CD1c-positive myeloid dendritic cell (primary cell): ENCODE data around the gene CHCHD6.

ENCODE experiments used
- DNase-seq: peaks from one replicate; pipeline ENCODE4 v3.0.0-alpha.2; 2016; ENCODE audit errors: extremely low spot score

Gene CHCHD6

DNA sequence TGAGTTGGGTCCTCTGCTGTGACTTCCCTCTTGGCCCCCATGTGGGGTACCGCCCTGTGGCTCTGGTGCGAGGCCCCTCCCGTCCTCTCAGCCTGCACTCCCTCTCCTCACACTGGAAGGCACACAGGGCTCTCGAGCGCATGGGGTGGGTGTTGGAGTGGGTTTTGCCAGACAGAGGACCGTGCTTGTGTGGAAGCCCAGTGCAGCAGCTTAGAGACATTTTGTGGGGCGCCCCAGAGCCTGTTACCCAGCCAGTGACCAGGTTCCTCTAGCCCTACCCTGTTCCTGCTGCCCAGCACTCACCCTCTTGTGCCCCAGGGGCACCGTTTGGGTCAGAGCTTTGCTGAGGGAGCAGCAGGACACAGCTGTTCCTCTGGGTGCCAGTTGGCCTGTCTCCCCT lies 288.7 kb downstream of the CHCHD6 start:
- DNase-seq, result no peak

DNA sequence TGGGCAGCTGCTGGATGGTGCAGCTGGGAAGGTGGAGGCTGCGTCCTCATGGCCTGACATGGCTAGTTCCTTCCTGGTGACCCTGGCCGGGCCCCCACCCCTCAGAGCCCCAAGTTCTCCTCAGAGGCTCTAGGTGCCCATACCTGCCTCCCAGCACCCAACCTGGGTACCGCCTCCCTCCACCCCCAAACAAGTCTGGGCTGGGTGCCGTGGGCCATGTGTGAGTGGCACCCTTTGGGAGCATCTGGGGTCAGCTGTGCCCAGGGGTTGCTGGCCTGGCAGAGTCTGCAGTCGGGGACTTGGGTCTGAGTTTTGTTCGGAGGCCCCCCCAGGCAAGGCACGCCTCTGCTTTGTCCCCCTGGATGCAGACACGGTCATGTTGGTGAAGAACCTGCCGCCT lies 289.4 kb downstream of the CHCHD6 start:
- DNase-seq, result no peak

DNA sequence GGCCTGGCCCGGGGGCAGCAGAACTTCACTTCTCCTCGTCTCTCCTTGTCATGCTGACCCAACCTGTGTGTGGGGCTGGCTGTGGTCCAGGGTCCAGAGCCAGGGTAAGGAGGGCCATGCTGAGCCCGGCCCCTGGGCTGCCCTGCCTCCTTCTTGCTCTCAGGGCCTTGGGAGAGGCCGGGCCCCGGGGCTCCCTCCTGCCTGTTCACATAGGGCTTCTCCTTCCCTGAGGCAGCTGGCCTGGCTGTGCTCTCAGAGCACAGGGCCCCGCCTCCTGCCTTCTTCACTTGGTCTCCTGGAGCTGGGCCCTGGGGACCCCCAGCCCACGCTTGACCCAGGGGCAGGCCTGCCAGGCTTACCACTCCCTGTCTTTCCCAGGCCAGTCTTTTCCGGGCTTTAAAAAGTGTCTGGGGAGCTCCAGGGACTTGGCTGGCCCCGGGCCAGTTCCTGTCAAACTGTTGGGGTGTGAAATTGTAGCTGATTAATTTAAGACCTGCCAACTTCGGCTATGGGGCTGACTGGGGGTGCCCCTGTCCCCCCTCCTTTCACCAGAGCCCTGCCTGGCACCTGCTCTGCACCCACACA lies 290.7 kb downstream of the CHCHD6 start:
- DNase-seq, result no peak

DNA sequence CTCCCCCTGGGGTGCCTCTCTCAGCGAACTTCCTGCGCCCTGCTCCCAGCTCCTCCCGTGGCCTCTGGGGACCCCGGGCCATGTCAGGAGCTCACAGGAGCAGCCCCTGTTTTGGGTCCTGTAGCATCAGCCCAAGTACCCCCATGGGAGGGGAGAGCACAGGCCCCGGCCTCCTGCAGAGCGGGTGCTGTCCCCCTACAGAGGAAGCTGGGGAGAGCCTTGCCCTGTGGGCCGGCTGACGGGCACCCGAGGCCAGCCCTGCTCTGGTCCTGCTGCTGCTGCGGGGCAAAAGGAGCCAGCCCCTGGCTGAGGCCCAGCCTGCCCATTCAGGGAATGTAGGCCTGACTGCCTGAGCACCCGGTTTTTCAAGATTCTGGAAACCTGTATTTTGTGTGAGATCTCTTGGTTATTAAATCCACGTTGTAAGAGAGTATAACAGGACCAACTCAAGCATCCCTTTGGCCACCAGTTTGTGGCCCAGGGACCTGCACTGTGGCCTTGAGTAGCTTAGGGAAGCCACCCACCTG lies 291.3 kb downstream of the CHCHD6 start:
- no peak for DNase-seq

DNA sequence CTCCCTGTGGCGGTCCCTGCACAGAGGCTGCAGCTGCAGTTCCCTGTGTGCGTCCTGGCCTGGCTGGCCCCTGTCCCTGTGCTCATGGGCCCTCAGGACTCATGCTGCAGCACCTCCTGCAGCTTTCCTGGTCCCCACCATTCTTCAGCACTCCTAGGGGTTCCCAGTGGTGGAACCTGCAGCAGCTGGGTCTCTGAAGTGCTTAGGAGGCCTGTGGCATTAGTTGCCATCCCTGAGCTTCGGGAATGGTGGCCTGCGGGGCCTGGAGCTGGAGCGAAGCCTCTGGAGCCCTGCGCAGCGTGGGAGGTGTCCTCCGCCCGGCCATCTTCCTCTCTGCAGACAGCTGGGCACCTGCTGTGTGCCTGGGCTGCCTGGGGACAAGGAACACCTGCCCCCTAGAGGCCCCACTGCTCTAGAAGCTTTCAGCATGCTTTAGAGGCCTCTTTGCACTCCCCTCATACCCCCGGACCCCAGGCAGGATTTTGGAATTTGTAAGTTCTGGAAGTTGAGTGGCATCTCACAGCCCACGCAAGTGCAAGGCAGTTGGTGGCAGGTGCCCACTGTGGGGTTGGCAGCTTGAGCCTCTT lies 292.0 kb downstream of the CHCHD6 start:
- no peak for DNase-seq

DNA sequence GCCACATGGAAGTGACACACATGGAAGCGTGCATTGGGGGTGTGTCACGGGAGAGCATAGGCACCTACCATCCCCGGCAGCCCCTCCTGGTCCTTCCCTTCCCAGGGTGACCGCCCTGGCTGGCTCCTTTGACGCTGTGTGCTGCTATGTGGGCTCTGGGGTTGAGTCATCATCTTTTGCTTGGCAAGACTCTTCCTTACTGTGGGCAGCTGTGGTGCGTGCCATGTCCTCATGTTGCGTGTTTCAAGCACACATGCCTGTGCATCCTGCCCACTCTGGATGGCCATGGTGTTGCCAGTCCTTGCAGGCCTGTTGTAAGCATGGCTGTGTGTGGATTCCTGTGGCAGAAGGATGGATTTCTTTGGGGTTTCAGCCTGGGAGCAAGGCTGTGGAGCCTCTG lies 292.9 kb downstream of the CHCHD6 start:
- DNase-seq, result no peak

DNA sequence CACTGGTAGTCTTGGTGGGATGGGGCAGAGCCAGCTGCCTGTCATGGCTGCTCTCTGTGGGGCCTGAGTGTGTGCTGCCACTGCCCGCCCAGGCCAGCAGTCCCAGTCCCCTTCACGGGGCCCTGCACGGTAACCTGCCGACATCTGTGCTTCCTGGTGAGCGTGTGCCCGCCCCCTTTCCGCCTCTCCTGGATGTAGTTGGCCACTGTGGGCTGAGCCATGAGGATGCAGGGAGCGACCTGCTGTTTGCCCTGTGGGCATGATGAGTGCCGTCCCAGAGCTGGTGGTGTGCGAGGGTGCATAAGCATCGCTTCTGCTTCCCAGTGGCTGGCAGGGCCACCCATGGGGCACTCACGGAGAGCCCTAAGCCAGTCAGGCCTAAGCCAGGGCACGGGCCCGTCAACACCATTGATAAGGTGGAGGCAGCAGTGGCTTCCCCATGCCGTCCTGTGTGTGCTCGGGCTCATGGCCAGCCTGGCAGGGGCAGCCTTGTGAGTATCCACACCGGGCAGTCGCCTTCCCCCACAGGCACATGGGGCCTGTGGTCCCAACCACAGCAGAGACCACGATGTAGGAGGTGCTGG lies 293.5 kb downstream of the CHCHD6 start:
- DNase-seq, result no peak

DNA sequence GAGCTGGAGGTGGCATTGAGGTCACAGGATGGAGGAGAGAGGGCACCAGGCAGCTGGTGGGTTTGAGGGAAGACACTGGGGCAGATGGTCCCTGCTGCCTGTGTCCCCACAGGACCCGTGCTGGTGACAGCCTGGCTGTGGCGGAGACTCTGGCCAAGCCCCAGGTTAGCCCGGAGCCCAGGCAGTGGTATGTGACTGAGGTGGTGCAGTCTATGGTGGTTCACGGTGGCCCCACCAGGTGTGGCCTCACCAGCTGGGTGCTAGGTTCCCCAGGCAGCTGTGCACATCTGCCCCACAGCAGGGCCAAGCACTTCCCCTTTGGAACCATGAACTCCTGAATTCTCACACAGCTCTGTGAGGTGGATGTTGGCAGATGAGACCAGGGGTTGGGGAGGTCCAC lies 294.3 kb downstream of the CHCHD6 start:
- DNase-seq, result no peak

DNA sequence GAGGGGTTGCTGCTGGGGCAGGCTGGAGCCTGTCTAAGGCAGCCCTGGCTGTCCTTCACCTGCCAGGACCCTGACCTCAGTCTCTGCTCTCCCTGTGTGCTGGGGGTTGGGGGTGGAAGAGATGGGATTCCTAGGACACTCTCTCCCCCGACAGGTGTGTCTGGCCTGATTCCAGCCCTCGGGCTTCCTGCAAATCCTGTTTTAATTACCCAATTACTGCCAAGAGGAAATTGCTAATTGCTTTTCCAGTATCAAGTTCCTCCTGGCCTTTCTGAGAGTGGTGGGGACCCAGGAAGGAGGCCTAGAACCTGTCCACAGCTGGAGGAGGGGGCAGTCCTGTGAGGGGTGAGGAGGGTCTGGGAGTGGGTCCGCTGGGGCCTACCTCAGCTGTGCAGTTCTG lies 294.7 kb downstream of the CHCHD6 start:
- no peak for DNase-seq

DNA sequence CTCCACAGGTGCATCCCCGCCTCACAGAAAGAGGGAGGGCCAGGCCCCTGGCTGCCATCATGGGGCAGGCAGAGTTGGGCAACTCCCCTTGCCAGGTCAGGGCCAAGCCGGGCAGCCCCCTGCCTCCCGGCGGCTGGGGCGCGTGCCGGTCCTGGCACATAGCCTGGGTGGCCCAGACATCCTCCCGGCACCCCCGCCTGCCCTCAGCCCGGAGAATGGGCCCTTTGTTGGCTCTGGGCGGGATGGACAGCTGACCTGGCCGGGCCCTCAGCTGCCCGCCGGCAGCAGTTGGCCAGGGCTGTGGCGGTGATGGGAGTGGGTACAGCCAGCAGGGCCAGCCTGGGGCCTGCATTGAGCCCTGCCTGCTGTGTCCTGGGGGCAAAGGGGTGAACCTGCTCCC lies 295.3 kb downstream of the CHCHD6 start:
- DNase-seq, result no peak

DNA sequence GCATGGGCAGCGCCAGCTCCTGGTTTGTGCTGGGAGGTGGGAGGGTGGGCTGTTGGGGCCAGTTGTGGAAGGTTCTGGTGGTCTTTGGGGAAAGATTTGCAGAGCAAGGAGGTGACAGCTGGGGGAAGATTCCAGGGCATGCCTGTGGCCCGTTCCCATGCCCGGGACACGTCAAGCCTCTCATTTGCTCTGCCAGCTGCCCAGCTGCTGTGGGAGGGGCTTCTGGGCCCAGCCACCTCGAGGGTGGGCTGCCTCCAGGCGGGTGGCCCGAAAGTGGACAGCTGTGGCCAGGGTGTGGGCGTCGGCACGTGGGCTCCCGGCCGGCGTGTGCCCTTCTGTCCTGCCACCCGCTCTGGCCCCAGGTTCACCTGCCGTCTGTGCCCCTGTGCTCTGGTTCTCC lies 296.1 kb downstream of the CHCHD6 start:
- DNase-seq, result no peak

DNA sequence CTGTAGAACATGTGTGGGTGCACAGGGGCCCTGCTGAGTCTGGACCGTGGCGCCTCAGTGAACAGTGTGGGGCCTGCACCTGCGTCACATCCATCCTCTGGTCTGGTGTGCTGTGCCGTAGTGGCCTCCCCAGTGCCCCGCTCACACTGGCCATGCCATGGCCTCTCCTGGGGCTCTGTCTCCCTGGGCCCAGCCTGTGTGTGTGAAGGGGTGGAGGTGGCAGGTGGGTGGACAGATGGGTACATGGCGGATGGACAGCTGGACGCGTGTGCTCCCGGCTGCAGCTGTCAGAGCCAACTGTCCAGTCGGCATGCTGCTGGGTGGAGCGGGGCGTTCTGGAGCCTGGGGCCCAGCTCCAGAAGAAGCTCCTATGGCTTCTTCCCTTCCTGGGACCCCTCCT lies 296.7 kb downstream of the CHCHD6 start:
- no peak for DNase-seq

DNA sequence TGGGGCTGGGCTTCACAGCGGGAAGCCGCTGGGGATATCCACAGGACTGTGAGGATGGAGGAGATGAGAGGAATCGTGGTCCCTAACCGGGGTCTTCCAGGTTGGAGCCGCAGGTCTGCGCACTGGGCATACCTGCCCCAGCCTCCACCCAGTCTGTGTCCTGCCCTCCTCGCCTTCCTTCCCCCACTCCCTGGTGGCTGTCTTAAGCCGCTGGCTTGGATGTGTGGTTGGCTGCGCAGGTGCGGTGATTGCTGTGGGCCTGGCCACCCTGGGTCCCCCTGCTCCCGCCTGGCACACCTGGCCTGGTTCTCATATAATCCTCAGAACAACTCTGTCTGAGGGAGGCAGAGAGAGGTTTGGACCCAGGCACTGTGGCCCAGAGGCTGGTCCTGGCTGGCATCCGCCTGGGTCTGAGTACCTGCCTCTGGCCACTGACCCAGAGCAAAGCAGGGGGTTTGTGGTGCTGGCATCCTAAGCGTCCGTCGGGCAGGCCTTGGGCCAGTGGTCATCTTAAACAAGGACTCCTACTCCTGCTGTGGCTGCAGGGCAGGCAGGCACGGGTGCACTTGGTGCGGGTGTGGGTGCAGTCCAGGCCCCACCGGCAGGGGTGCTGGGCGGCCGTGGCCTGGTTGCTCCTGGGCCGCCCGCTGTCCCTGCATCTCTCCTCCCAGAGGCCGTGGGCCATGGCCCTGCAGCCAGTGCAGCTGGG lies 297.6 kb downstream of the CHCHD6 start:
- DNase-seq, result no peak

DNA sequence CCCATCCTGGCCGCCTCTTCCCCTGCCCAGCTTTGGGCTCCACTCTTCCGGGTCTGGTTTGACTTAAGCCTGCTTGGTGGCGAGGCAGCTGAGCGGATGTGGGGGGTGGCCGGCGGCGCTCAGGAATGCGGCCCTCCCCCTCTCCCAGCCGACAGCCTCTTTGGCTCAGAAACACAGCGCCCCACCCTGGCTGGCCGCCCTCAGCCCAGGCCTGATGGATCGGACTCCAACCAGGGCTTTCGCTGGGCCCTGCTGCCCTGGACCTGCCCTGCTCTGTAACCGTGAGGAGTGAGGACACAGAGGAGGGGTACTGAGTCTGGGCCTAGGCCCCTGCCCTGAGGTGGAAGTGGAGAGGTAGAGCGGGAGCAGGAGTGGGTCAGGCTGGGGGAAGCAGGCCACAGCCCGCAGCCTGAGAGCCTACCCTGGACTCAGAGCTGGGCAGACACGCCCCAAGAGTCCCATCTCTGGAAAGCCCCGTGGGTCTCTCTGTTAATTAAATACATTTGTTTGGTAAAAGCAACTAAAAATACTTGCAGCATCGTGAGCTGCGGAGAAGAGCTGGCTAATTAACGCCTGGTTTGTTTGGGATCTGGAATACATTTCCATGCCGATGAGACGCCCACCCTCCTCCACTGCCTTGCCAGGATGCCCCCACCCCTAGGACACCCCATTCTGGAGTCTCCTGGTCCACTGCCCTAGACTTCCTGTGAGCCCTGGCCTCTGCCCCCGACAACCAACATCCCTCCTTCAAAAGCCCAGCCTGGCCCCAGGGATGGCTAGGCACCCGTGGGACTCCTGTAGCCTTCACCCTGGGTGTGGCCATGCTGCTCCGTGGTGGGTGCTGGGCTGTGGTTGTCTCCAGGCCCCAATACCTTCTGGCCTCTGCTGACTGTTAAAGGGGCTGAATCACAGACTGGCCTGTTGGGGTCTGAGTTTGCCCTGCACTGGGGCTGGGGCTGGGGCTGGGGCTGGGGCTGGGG lies 298.4 kb downstream of the CHCHD6 start:
- DNase-seq, result no peak

DNA sequence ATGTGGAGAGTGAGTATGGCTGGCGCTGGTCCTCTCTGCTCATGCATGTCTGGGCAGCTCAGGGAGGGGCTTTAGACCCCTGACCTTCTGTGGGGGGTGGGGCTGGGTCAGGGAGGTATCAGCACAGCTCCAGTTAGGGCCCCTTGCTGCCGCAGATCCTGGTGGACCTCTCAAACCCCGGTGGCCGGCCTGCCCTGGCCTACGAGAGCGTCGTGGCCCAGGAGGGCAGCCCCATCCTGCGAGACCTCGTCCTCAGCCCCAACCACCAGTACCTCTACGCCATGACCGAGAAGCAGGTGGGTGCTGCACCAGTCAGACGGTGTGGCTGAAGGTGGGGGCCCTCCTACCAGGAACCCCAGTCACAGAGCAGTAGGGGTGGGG lies 299.1 kb downstream of the CHCHD6 start:
- no peak for DNase-seq

DNA sequence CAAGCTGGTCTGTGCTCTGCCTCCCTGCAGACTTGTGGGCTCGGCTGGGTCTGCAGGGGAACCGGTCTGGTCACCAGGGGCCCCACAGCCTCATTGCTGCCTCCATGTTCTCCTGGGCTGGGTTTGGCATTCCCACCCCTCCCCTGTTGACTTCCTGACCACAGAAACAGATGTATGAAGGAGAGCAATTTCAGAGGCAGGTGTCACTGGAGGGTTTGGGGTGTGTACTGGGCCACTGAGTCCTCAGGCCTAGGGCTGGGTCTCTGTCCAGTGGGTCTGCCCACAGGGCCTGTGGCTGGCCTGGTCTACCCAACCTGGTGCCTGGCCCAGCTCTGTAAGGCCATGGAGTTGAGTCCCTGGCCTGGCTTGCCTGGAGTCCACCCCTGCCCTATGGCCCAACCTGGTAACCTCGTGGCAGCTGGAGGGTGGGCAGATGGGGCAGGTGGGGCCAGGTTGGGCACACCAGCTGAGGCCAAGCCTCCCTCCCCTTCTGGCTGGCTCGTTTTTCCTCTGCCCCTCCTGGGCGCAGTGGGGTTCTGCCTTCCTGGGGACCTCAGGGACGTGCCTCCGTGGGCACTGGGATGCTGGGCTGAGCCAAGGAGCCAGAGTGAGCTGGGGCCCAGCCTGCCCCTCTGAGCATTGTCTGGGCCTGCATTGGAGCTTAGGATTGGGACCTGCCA lies 299.7 kb downstream of the CHCHD6 start:
- DNase-seq, result no peak

DNA sequence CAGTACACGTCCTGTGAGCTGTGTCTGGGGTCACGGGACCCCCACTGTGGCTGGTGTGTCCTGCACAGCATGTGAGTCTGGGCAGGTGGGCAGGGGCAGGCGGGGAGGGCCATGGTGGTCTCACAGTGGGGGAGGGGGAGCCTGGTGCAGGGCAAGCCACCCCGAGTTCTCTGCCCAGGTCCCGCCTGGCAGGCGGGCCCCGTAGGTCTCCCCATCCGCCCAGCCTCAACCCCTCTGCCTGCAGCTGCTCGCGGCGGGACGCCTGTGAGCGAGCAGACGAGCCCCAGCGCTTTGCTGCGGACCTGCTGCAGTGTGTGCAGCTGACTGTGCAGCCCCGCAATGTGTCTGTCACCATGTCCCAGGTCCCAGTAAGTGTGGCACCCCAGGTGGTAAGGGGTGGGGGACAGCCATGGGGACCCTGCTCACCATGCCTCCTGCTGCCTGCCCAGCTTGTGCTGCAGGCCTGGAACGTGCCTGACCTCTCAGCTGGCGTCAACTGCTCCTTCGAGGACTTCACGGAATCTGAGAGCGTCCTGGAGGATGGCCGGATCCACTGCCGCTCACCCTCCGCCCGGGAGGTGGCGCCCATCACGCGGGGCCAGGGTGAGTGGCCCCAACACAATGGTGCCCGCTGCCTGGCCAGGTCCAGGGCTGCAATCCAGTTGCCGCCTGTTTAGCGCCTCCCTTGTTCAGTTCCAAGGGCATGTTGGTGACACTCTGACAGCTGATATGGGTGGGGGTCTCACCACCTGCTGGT lies 300.8 kb downstream of the CHCHD6 start:
- no peak for DNase-seq

DNA sequence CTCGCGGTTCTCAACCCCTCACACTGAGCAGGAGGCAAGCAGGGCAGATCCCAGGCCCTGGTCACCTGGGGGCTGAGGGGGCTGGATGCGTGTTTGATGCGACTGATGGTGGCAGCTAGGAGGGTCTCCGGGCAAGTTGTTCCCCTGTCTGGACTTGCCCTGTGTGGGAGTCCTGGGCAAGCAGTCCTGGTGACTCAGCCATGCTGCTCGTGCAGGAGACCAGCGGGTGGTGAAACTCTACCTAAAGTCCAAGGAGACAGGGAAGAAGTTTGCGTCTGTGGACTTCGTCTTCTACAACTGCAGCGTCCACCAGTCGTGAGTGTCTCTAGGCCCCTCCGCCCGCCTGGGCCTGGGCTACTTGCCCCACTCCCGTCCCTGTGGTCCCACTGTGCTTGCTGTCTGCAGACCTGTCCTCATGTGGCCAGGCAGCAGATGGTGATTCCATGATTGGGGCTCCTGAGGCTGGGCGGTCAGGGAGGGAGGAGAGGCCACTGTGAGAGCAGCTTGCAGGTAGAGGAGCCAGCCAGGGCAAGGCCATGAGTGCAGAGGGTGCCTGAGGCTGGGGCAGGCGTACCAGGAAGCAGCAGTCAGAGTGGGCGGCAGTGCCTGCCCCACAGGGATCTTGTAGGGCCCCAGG lies 301.9 kb downstream of the CHCHD6 start:
- DNase-seq, result no peak

DNA sequence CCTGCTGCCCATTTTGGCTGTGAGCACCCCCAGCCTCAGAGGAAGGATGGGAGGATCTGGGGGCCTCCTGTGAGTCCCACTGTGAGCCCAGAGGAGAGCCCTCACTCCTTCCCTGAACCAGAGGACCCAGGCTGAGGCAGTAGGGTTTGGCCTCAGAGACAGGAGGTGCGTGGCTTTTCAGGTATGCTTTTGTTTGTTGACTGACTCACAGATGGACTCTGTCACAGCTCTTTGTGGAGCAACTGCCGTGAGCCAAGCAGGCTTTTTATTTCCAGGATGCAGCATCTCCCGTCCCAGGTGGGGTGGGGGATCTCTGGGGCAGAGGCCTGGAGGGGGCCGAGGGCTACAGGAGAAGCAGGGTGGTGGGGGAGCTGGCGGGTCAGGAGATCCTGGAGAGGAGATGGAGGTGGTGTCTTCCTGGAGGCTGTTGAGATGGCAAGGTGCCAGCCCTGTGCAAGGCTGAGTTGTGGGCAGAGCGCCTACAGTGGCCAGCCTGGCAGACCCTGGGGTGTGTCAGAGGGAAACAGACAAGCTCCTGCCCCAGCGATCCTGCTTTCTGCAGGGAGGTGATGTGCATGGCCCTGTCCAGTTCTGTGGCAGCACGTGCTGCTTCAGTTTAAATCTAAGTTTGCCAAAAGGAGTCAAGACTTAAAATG lies 302.9 kb downstream of the CHCHD6 start:
- no peak for DNase-seq
